Measurements from ENCODE around the gene PCDHGA7.
"Not testable (repeated sequence)": the region's sequence is repeated elsewhere in the genome, so short reads cannot be mapped to it uniquely, and the experiment has no call there.

Gene PCDHGA7

DNA sequence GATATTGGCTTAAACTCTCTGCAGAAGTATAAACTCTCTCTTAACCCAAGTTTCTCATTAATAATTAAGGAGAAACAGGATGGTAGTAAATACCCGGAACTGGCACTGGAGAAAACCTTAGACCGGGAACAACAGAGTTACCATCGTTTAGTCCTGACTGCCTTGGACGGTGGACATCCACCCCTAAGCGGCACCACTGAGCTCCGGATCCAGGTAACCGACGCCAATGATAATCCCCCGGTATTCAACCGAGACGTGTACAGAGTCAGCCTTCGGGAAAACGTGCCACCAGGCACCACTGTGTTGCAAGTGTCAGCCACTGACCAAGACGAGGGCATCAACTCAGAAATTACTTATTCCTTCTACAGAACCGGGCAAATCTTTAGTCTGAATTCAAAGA is 16.1 kb downstream of the PCDHGA7 start:
- DNase-seq (ENCODE audit: low read depth in 2 of 2): no peak

DNA sequence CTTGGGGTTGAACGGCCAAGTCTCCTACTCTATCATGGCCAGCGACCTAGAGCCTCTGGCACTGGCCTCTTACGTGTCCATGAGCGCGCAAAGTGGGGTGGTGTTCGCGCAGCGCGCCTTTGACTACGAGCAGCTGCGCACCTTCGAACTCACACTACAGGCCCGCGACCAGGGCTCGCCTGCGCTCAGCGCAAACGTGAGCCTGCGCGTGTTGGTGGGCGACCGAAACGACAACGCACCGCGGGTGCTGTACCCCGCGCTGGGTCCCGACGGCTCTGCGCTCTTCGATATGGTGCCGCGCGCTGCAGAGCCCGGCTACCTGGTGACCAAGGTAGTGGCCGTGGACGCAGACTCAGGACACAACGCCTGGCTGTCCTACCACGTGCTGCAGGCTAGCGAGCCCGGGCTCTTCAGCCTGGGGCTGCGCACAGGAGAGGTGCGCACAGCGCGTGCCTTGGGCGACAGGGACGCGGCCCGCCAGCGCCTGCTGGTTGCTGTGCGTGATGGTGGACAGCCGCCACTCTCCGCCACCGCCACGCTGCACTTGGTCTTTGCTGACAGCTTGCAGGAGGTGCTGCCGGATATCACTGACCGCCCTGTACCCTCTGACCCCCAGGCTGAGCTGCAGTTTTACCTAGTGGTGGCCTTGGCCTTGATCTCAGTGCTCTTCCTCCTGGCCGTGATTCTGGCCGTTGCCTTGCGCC is 17.2 kb downstream of the PCDHGA7 start:
- DNase-seq (ENCODE audit: low read depth in 2 of 2): no peak

DNA sequence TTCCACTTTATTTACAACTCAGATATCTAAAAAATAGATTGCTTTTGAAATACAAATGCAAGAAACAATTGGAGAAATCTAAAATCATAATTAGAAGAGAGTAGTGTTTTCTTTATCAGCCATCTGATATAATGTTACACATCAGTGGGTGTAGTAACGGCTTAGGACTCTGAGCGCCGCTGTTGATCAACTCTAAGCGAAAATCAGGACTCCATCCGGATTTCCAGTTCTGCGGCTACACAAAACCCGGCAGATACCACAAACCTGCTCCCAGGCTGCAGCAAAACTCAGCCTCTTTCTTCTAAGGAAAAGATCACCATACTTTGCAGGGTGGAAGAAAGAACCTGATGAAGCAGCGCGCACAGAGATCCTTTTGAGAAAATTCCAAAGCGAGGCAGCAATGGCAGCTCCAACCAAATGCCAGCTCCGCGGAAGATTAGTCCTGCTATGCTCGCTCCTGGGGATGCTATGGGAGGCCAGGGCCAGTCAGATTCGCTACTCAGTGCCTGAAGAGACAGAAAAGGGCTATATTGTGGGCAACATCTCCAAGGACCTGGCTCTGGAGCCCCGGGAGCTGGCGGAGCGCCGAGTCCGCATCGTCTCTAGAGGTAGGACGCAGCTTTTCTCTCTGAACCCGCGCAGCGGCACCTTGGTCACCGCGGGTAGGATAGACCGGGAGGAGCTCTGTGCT is 20.2 kb downstream of the PCDHGA7 start, which contains the start of gene PCDHGA9:
TSS of gene PCDHGA9 (plus strand) at position 226 of the 691 bp plus-strand sequence. CDS start at position 401, 175 bp downstream.
- no peak for DNase-seq (ENCODE audit: low read depth in 2 of 2)

DNA sequence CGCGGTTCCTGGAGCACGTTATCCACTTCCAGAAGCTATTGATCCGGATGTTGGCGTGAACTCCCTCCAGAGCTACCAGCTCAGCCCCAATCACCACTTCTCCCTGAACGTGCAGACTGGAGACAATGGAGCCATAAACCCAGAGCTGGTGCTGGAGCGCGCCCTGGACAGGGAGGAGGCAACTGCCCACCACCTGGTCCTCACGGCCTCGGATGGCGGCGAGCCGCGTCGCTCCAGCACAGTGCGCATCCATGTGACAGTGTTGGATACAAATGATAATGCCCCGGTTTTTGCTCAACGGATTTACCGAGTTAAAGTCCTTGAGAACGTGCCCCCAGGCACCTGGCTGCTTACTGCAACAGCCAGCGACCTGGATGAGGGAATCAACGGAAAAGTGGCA is 20.8 kb downstream of the PCDHGA7 start:
- DNase-seq (ENCODE audit: low read depth in 2 of 2): no peak

DNA sequence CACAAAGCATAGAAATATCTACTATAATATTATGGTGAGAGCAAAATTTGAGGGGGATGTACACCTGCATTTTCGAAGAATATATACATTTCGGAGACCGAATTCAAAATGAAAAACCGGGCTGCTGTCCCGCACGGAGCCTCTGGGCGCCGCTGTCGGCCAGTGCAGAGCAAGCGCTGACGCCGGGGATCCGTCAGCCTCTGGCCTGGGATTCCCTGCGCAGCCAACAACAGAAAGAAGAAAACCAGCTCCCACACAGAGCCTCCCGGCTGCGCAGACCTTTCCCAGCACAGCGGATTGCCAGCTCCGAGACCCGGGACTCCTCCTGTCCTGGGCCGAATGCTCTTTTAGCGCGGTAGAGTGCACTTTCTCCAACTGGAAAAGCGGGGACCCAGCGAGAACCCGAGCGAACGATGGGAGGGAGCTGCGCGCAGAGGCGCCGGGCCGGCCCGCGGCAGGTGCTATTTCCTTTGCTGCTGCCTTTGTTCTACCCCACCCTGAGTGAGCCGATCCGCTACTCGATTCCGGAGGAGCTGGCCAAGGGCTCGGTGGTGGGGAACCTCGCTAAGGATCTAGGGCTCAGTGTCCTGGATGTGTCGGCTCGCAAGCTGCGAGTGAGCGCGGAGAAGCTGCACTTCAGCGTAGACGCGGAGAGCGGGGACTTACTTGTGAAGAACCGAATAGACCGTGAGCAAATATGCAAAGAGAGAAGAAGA is 25.4 kb downstream of the PCDHGA7 start, which contains the start of gene PCDHGB6:
TSS of gene PCDHGB6 (plus strand) at position 232 of the 716 bp plus-strand sequence. CDS start at position 414, 182 bp downstream.
- not testable (repeated sequence) for DNase-seq (ENCODE audit: low read depth in 2 of 2)

DNA sequence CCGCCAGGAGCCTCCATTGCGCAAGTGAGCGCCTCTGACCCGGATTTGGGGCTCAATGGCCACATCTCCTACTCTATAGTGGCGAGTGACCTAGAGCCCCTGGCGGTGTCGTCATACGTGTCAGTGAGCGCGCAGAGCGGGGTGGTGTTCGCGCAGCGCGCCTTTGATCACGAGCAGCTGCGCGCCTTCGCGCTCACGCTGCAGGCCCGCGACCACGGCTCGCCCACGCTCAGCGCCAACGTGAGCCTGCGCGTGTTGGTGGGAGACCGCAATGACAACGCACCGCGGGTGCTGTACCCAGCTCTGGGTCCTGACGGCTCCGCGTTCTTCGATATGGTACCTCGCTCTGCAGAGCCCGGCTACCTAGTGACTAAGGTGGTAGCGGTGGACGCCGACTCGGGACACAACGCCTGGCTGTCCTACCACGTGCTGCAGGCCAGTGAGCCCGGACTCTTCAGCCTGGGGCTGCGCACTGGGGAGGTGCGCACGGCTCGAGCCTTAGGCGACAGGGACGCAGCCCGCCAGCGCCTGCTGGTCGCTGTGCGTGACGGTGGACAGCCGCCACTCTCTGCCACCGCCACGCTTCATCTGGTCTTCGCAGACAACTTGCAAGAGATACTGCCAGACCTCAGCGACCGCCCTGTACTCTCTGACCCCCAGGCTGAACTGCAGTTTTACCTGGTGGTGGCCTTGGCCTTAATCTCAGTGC is 27.2 kb downstream of the PCDHGA7 start:
- no peak for DNase-seq (ENCODE audit: low read depth in 2 of 2)

DNA sequence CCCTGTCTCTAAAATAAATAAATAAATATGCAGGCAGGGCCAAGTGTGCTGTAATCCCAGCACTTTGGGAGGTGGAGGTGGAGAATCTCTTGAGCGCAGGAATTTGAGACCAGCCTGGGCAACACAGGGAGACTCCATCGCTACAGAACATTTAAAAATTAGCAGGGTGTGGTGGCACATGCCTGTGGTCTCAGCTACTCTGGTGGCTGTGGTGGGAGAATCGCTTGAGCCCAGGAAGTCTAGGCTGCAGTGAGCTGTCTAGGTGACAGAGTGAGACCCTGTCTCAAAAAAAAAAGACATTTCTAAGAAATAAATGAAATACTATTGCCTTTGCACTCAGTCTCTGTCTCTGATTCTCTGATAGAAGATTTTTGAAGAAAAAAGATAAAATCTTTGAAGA is 29.0 kb downstream of the PCDHGA7 start:
- DNase-seq (ENCODE audit: low read depth in 2 of 2): no peak

DNA sequence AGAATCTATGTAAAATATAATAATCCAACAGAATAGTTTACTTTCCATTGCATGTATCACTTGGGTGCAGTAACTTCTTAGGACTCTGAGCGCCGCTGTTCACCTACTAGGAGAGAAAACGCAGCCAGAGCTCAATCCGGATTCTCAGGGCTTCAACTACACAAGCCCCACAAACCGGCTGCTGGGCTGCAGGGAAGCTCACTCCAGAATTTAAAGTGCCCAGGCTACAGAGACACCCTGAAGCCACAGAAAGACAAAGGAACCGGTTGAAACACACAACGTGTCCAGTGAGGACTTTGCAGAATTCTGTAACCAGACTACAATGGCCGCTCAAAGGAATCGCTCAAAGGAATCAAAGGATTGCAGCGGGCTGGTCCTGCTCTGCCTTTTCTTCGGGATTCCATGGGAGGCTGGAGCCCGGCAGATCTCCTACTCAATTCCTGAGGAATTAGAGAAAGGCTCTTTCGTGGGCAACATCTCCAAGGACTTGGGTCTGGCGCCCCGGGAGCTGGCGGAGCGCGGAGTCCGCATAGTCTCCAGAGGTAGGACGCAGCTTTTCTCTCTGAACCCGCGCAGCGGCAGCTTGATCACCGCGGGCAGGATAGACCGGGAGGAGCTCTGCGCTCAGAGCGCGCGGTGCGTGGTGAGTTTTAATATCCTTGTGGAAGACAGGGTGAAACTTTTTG is 30.5 kb downstream of the PCDHGA7 start, which contains the start of gene PCDHGA10:
TSS of gene PCDHGA10 (plus strand) at position 134 of the 686 bp plus-strand sequence. CDS start at position 323, 189 bp downstream.
- DNase-seq (ENCODE audit: low read depth in 2 of 2): peak; percentile 35 to 41

DNA sequence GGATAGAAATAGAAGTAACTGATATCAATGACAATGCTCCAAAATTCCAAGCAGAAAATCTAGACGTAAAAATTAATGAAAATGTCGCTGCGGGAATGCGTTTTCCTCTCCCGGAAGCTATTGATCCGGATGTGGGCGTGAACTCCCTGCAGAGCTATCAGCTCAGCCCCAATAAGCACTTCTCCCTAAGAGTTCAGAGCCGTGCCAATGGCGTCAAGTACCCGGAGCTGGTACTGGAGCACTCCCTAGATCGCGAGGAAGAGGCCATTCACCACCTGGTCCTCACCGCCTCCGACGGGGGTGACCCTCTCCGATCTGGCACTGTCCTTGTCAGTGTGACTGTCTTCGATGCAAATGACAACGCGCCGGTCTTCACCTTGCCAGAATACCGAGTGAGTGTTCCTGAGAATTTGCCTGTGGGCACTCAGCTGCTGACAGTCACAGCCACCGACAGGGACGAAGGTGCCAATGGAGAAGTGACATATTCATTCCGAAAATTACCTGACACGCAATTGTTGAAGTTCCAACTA is 31.1 kb downstream of the PCDHGA7 start:
- no peak for DNase-seq (ENCODE audit: low read depth in 2 of 2)

DNA sequence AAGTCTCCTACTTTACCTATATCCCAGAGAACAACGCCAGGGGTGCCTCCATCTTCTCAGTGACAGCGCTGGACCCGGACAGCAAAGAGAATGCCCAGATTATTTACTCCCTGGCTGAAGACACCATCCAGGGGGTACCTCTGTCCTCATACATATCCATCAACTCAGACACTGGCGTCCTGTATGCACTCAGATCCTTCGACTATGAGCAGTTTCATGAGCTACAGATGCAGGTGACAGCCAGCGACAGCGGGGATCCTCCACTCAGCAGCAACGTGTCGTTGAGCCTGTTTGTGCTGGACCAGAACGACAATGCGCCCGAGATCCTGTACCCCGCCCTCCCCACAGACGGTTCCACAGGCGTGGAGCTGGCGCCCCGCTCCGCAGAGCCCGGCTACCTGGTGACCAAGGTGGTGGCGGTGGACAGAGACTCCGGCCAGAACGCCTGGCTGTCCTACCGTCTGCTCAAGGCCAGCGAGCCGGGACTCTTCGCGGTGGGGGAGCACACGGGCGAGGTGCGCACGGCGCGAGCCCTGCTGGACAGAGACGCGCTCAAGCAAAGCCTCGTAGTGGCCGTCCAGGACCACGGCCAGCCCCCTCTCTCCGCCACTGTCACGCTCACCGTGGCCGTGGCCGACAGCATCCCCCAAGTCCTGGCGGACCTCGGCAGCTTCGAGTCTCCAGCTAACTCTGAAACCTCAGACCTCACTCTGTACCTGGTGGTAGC is 32.2 kb downstream of the PCDHGA7 start:
- not testable (repeated sequence) for DNase-seq (ENCODE audit: low read depth in 2 of 2)

DNA sequence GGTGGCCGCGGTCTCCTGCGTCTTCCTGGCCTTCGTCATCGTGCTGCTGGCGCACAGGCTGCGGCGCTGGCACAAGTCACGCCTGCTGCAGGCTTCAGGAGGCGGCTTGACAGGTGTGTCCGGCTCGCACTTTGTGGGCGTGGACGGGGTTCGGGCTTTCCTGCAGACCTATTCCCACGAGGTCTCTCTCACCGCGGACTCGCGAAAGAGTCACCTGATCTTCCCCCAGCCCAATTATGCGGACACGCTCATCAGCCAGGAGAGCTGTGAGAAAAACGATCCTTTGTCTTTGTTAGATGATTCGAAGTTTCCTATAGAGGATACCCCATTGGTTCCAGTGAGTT is 32.7 kb downstream of the PCDHGA7 start:
- DNase-seq (ENCODE audit: low read depth in 2 of 2): not testable (repeated sequence)

DNA sequence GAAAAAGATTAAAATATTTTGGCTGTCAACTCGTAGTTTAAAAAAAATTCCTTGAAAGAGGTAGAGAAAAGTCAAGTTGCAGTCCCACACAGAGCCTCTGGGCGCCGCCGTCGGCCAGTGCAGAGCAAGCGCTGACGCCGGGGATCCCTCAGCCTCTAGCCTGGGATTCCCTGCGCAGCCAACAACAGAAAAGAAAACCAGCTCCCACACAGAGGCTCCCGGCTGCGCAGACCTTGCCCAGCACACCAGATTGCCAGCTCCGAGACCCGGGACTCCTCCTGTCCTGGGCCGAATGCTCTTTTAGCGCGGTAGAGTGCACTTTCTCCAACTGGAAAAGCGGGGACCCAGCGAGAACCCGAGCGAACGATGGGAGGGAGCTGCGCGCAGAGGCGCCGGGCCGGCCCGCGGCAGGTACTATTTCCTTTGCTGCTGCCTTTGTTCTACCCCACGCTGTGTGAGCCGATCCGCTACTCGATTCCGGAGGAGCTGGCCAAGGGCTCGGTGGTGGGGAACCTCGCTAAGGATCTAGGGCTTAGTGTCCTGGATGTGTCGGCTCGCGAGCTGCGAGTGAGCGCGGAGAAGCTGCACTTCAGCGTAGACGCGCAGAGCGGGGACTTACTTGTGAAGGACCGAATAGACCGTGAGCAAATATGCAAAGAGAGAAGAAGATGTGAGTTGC is 35.1 kb downstream of the PCDHGA7 start, which contains the start of gene PCDHGB7:
TSS of gene PCDHGB7 (plus strand) at position 184 of the 679 bp plus-strand sequence. CDS start at position 367, 183 bp downstream.
- not testable (repeated sequence) for DNase-seq (ENCODE audit: low read depth in 2 of 2)

DNA sequence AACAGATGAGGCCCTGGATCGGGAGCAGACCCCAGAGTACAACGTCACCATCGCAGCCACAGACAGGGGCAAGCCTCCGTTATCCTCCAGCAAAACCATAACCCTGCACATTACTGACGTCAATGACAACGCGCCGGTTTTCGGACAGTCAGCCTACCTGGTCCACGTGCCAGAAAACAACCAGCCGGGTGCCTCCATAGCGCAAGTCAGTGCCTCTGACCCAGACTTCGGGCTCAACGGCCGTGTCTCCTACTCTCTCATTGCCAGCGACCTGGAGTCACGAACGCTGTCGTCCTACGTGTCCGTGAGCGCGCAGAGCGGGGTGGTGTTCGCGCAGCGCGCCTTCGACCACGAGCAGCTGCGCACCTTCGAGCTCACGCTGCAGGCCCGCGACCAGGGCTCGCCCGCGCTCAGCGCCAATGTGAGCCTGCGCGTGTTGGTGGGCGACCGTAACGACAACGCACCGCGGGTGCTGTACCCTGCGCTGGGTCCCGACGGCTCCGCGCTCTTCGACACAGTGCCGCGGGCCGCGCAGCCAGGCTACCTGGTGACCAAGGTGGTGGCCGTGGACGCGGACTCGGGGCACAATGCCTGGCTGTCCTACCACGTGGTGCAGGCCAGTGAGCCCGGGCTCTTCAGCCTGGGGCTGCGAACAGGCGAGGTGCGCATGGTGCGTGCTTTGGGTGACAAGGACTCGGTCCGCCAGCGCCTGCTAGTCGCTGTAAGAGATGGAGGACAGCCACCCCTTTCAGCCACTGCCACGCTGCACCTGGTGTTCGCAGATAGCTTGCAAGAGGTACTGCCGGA is 36.7 kb downstream of the PCDHGA7 start:
- no peak for DNase-seq (ENCODE audit: low read depth in 2 of 2)

DNA sequence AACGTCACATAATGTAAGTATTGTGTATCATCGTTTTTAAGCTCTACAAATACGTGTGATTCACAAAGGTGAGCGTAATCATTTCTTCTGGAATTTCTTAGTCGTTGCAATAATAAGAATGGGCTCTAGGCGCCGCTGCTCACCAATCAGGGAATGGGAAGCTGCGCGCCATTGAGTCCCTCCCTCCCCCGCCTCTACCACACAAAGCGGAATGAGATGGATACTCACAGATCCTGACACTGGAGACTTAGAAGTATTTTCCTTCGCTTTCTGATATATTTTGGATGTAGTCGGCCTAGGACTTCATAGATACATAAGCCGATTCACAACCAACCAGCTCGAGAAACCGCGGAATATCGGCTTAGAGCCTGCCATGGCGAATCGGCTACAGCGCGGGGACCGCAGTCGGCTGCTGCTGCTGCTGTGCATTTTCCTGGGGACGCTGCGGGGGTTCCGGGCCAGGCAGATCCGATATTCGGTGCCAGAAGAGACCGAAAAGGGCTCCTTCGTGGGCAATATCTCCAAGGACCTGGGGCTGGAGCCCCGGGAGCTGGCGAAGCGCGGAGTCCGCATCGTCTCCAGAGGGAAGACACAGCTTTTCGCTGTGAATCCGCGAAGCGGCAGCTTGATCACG is 38.4 kb downstream of the PCDHGA7 start, which contains the start of gene PCDHGA11:
TSS of gene PCDHGA11 (plus strand) at position 197 of the 634 bp plus-strand sequence. CDS start at position 374, 177 bp downstream.
- DNase-seq (ENCODE audit: low read depth in 2 of 2): no peak

DNA sequence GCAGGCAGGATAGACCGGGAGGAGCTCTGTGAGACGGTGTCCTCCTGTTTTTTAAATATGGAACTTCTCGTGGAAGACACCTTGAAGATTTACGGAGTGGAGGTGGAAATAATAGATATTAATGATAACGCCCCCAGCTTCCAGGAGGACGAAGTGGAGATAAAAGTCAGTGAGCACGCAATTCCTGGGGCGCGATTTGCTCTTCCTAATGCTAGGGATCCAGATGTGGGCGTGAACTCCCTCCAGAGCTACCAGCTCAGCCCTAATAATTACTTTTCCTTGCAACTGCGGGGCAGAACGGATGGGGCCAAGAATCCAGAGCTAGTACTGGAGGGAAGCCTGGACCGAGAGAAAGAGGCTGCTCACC is 38.9 kb downstream of the PCDHGA7 start:
- DNase-seq (ENCODE audit: low read depth in 2 of 2): no peak

DNA sequence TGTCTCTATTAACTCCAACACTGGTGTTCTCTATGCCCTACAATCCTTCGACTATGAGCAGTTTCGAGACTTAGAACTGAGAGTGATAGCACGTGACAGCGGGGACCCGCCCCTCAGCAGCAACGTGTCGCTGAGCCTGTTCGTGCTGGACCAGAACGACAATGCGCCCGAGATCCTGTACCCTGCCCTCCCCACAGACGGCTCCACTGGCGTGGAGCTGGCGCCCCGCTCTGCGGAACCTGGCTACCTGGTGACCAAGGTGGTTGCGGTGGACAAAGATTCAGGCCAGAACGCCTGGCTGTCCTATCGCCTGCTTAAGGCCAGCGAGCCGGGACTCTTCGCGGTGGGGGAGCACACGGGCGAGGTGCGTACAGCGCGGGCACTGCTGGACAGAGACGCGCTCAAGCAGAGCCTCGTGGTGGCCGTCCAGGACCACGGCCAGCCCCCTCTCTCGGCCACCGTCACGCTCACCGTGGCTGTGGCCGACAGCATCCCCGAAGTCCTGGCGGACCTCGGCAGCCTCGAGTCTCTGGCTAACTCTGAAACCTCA is 40.3 kb downstream of the PCDHGA7 start:
- DNase-seq (ENCODE audit: low read depth in 2 of 2): no peak

DNA sequence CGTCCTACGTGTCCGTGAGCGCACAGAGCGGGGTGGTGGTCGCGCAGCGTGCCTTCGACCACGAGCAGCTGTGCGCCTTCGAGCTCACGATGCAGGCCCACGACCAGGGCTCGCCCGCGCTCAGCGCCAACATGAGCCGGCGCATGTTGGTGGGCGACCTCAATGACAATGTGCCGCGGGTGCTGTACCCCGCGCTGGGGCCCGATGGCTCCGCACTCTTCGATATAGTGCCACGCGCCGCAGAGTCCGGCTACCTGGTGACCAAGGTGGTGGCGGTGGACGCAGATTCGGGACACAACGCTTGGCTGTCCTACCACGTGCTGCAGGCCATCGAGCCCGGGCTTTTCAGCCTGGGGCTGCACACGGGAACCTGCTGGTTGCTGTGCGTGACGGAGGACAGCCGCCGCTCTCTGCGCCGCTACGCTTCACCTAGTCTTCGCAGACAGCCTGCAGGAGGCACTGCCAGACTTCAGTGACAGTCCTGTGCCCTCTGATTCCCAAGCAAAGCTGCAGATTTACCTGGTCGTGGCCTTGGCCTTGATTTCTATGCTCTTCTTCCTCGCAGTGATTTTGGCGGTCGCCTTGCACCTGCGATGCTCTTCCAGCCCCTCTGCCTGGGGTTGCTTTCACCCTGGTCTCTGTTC is 45.4 kb downstream of the PCDHGA7 start:
- DNase-seq (ENCODE audit: low read depth in 2 of 2): no peak

Measured in stimulated activated CD8-positive, alpha-beta memory T cell treated with anti-CD3 and anti-CD28 coated beads, Interleukin-7, amount 100 ng/mL, for 4 hours (primary cell).